ENCODE measurements around the gene TOP2A. TPM values are rescaled to one million over a fixed set of nuclear protein-coding genes. Genes with fewer than 3 reads are reported as not detected.

The TOP2A gene
- total RNA-seq, 4 donors from 2014 or later: 11.8 to 32.2 (median 16.5) TPM

GRCh38 chr17:40364121-40364861, 53.4 kb downstream of the TOP2A start, which contains the start of gene GJD3:
TSS of gene GJD3 (minus strand) at chr17:40364737. CDS start at chr17:40363815, 922 bp downstream.
- Histone ChIP-seq H3K4me1 (peaks cover 0 to 17% (median 6%) of the 10 kb centered on the region in 4 donors), H3K27me3 (no peaks in the 10 kb centered on the region), H3K4me3 (peak within 1 kb of the TSS; percentile 31 to 74 (median 64)), H3K36me3 (no peaks in the 10 kb centered on the region), H3K27ac (peak within 1 kb of the TSS in 2 of 4 donors; percentile 10 to 41), H3K9me3 (no peaks in the 10 kb centered on the region)
- no peak for DNase-seq
- TF ChIP-seq POLR2A (IDR thresholded peaks at IDR 0.05) (no peak), CTCF (IDR thresholded peaks at IDR 0.05) (no peak)

- Histone ChIP-seq H3K4me3 (peak overlapping the region; percentile 31 to 74 (median 64)), H3K27ac (peak overlapping the region in 2 of 4 donors; percentile 10 to 49), H3K9me3 (no peaks in the 10 kb centered on the region), H3K4me1 (peaks cover 0 to 22% (median 8%) of the 10 kb centered on the region in 4 donors), H3K36me3 (no peaks in the 10 kb centered on the region), H3K27me3 (no peaks in the 10 kb centered on the region)
- DNase-seq: peak in 1 of 3 donors; percentile 64
- TF ChIP-seq CTCF (IDR thresholded peaks at IDR 0.05) (no peak), POLR2A (IDR thresholded peaks at IDR 0.05) (no peak)
Observed at GRCh38 chr17:40363111-40363827, 54.4 kb downstream of the TOP2A start.

- no peaks in the 10 kb centered on the region for H3K9me3 ChIP-seq
- no peaks in the 10 kb centered on the region for H3K27me3 ChIP-seq
- peaks cover 0 to 22% (median 8%) of the 10 kb centered on the region in 4 donors for H3K4me1 ChIP-seq
- DNase-seq: peak; percentile 56 to 87 (median 85)
- no peaks in the 10 kb centered on the region for H3K36me3 ChIP-seq
- H3K4me3 ChIP-seq: peak overlapping the region; percentile 31 to 74 (median 64)
- H3K27ac ChIP-seq: peak overlapping the region in 1 of 4 donors; percentile 49
- TF ChIP-seq CTCF (IDR thresholded peaks at IDR 0.05) (peak in 5 of 6 experiments; percentile 37 to 74 (median 66)), POLR2A (IDR thresholded peaks at IDR 0.05) (no peak)
Observed at GRCh38 chr17:40362696-40363110, 55.0 kb downstream of the TOP2A start.

- DNase-seq: peak in 1 of 3 donors; percentile 44
- H3K4me3 ChIP-seq: peak overlapping the region in 3 of 4 donors; percentile 60 to 74 (median 68)
Observed at GRCh38 chr17:40361925-40362695, 55.6 kb downstream of the TOP2A start.

More at GRCh38 chr17:40361925-40362695, 55.6 kb downstream of the TOP2A start:
- H3K4me1 ChIP-seq: peaks cover 0 to 22% (median 8%) of the 10 kb centered on the region in 4 donors
- no peaks in the 10 kb centered on the region for H3K9me3 ChIP-seq
- H3K36me3 ChIP-seq: no peaks in the 10 kb centered on the region
- no peak overlapping the region for H3K27ac ChIP-seq
- no peaks in the 10 kb centered on the region for H3K27me3 ChIP-seq
- no peak for TF ChIP-seq CTCF (IDR thresholded peaks at IDR 0.05)
- no peak for TF ChIP-seq POLR2A (IDR thresholded peaks at IDR 0.05)
